SH-SY5Y (cell line): ENCODE measurements around the gene PVALEF.

ENCODE experiments used
- GATA2 ChIP-seq: IDR thresholded peaks from 2 replicates; pipeline ENCODE4 v1.6.1; 2011; ENCODE audit warnings: mild to moderate bottlenecking, low read depth, low read length
- GATA3 ChIP-seq: IDR thresholded peaks from 2 replicates; pipeline ENCODE4 v1.6.1; 2011; ENCODE audit warnings: low read depth, mild to moderate bottlenecking, low read length, moderate library complexity

GRCh38 chr17:81173052-81173761 lies 7.9 kb downstream of the PVALEF start:
- TF ChIP-seq GATA2 (no peak), GATA3 (no peak)
